Stimulated activated CD4-positive, alpha-beta T cell treated with anti-CD3 and anti-CD28 coated beads, Interleukin-1b, Interleukin-23, amount 100 ng/mL, for 24 hours (primary cell): ENCODE results near the gene ELFN2.

Source experiments
- DNase-seq, 4 experiments: peaks; one replicate each; pipeline ENCODE4 v3.0.0-alpha.2; 2020; ENCODE audit warnings: low read depth in 4 of 4, low spot score in 1 of 4

Gene ELFN2

DNA sequence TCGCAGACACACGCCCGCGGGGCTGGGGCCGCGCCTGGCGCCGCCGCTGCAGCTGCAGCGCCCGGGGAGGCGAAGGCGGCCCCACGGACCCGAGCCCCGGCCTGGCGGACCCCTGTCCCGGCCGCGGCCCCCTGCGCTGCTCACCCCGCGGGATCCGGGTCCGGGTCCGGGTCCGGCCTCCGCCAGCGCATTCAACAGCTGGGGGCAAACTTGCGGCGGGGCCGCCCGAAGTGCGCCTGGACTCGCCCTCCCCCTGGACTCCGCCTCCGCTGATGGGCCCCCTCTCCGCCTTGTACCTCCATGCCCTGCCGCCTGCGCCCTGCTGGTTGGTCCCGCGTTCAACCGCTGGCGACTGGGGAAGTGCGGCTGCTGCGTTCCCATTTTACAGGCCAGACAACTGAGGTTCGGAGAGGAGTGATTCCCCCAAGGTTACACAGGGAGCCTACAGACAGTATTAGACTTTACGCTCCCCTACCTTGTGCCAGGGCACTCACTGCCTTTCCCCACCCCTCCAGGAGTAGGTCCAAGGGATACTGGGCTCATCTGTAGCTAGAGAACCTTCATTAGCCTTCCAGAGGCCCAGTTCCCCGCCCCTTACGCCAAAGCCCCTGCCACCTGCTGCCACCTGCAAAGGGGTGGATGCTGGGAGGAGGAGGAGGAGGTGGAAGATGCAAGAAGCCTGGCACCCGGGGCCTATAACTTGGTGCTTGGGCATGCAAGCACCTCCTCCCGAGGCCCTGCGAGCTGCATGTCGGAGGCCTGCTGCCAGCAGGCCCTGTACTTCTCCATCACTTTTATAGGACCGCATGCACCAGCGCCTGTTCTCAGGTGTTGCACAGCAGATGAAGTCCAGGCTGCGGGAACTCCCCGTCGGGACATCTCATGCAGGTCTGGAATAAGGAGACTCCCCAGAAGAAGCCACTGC is 694 bp upstream of the ELFN2 start:
- DNase-seq = no peak

DNA sequence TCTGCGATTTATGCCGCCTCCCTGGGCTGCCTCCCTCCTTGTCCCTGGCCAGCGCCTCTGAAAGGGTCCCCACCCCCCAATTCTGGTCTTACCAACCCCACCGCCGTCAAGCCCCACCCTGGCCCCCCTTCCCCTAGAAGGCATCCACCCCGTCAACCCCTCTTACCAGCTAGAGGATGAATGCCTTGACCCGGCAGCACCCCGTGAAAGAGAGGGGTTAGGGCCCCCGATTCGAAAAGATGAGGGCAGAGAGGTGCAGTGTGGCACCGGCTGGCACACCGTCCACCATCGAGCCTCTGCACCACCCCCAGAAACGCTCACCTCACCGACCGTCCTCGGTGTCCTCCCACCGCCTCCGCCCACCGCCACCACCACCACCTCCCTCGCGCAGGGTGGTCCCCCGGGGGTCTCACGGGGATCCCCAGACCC is 559 bp downstream of the ELFN2 start:
- DNase-seq = no peak

DNA sequence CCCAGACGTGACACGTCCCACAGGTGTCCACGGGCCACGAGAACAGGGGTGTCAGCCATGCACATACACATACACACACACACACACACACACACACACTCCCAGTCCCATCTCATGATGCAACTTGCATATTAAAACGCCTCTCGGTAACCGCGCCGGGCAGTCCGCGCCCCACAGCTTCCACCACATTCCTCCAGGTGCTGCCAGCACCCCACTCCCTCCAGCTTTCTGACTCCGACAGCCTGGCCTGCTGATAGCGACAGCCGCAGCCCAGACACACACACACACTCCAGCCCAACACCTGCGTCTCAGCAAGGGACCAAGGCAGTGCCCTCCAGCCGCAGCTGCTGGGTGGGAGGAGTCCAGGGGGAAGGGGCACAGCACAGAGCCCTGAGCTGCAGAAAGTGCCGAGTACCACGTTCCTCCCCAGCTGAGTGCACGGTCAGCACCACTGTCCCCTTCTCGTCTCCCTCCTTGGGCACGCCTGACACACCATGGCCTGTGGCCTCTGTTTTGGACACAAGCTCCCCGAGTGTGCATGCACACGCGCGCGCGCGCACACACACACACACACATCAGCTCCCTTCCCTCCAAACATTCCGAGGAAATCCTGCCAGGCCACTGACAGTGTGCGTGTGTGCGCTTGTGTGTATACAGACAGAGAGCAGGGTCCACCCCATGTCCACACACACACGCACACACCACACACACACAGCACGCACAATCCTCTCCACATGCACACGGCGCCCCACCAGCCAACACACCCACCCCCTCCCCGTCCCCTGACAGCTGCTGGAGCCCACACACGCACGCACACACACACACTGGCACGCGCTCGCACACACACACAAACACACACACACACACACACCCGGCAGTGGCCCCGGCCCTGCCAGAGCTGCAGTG is 1.2 kb downstream of the ELFN2 start:
- DNase-seq = no peak

- DNase-seq = no peak
Measured at GRCh38 chr22:37425369-37425768, 1.9 kb downstream of the ELFN2 start.

DNA sequence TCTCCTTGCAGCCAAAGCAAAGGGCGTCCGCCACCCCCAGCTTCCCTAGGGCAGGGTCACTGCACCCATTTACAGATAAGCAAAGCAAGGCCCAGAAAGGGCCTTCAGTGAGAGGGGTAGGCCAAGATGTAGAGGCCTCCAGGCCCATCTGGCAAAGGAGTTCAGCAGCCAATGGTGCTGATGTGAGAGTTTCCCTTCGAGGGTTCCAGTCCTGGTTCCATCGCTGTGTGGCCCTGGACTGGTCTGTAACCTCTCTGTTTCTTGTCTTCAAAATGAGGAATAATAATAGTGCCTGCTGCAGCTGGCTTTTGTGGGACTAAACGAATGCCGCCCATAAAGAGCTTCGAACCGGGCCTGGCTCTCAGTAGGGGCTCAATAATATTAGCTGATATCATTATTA is 4.0 kb downstream of the ELFN2 start:
- DNase-seq = no peak

GRCh38 chr22:37421468-37421877 is 5.8 kb downstream of the ELFN2 start:
- no peak for DNase-seq

- DNase-seq = no peak
Measured at GRCh38 chr22:37420686-37421467, 6.4 kb downstream of the ELFN2 start.

DNA sequence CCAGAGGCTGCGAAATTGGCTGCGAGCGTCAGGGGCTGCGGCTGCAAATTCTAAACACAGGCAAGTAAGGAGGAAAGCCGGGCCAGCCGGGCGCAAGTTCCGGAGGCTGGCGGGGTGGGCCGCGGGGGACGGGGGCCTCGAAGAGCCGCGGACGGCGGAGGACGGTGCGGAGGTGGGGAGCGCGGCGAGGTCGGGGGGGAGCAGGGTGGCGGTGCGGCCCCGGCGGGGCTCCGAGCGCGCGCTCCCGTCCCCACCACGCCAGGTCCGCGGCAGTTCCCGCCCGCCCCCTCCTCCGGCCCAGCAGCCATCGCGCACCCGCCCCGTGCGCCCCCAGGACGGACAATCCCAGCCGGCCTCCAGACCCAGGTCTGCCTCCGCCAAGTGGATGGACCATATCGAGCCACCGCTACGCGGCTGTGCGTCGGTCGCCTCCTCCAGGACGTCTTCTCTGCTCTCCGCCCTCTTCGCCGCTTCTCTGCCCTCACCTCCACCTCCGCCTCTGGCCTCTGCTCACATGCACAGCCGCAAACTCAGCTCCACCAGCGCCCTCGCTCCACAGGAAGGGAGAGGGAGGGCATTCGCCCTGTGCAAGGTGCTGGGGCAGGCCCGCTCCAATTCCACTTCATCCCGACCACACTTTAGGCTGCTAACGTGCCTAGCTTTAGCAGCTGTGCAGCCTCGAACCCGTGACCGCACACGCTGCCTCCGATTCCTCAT is 7.2 kb downstream of the ELFN2 start:
- peak in 2 of 4 experiments; percentile 11 to 20 for DNase-seq

DNA sequence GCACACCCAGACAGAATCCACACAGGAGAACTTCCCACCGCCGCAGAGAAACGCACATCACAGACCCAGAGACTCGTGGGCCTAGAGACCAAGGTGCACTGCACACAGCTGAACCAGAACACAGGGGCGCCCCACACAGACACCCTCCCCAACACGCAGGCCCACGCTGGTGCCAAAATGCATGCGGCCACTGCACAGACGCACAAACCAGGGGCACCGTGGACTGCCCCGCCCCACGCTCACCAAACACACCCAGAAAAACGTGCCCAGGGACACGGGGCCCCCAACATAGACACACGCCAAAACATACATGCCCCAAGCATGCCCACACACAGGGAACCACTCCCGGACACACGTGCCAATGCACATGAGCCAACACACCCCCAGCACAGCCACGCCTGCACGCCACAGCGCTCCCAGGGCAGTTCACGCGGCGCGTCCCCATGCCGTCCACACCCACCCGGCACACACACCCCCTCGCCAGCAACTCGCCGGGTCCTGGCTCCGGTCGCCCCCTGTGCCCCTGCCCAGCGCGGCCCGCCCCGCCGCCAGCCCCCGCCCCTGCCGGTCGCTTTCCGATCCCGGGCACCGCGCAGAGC is 7.8 kb downstream of the ELFN2 start:
- DNase-seq = no peak

DNA sequence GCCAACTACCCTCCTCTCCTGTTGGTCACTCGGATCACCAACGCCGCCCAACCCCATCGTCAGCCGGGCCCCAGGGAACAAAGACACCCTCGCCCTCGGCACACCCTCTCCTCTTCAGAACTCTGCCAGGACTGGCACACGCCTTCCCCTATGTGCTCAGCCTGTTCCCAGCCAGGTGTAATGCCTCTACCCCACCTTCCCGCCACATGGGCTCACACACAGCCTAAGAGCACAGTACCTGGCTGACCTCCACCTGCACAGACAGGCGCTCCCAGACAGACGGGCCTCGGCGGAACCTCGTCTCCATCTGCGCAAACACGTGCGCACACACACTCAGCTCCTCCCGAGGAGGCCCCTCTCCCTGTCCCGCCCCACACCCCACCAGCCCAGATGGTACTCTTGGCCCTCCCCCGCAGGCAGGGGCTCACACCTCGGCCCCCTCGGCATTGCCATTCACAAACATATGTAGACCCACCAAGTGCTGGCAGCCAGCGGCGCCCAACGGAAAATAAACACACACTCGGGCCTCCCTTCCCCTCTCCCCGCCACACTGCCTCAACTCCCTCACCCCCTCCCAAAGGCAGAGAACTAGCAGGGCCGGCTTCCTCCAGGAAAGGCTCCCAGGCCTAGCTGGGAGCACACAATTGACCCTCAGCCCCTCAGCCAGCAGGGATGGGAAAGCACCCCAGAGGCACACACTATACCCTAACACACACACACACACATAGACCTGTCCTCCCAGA is 8.5 kb downstream of the ELFN2 start:
- DNase-seq = no peak

DNA sequence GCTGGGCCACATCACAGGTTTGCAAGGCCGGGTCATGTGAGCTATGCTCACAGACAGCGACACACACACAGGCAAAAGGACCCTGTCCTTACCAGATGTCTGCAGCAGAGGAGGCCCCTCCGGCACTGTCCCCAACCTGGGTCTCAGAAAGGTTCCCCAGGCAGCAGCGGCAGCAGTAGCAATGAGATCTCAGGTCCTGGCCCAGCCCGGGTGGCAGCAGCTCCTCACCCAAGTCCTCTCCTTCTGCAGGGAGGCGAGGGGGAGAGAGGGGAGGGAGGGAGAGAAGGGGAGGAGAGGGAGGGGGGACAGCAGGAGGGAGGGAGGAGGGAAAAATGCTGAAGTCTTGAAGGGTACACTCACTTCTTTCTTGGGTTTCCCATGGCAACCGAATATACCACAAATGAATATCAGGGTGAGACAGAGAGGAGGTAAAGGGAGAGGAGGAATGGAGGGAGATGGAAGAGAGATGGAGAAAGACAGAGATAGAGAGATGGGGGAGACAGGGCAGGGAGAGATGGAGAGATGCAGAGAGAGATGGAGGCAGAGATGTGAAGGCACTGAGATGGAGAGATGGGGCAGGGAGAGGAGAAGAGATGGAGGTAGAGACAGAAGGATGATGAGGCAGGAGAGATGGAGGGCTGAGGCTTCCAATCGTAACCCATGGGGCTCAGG is 9.5 kb downstream of the ELFN2 start:
- no peak for DNase-seq

DNA sequence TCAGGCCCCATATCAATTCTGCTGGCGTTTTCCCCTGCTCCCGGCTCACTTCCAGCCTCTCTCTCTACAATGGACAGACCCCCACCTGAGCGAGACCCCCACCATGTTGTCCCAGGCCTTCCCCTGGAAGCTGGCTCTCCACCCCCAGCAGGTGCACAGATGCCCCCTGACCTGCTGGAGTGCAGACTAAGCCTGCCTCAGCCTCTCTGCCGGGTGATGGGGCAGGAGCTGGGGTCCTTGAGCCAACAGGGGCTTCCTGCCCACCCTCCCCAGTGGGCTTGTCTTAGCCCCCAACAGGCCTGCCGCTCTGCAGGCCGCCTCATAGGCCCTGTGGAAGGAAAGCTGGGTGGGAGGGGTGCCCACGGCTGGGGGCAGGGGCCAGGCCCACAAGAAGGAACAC is 10.0 kb downstream of the ELFN2 start:
- no peak for DNase-seq

DNA sequence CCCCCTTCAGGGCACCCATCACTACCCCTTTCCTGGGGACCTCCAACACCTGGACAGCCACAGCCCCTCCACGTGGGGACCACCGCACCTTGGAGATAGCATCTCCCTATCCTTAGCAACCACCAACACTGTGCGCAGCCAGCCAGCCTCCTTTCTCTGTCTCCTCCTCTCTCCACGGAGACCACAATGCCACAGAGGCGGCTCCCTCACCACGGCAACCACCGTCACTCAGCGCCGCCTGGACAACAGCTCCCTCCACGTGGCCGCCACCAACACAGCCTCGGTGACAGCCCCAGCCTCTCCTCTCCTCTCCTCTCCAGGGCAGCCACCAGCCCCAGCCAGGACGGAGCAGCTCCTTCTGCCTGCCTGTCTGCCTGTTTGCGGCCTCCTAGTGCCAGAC is 10.5 kb downstream of the ELFN2 start:
- no peak for DNase-seq

DNA sequence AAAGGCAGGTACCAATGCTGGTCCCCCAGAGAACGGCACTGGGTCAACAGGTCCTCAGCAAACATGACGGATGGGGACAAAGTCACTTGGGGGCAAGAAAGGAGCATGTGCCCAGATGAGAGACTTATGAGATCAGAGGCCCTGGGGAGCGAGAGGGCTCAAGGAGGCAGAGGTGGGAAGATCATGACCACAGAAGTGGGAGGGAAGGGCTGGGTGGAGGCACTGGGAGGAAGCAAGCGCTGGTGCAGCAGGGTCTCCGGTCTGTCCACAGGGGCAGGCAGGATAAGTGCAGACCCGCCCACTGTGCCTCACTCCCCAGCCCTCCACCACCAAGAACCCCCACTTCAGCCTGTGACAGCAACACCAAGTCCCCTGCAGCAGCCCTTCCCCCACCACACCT is 10.9 kb downstream of the ELFN2 start:
- DNase-seq = no peak

GRCh38 chr22:37415210-37415609 is 12.1 kb downstream of the ELFN2 start:
- no peak for DNase-seq

DNA sequence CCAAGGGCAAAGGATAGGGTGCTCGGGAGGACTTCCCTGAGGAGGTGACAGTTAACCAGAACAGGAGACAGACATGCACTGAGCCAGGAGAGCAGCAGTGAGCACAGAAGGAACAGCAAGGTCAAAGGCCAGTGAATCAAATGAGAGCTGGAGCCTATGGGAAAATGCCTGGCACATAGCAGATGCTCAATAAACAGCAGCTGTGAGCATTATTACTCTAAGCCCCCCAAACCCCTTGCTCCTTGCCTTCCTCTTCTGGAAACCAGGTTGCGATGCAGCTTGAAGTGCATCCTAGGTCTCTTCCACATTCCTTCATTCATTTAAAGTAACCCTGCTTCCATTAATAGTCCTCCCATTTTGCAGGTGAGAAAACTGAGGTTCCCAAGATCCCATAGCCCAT is 13.0 kb downstream of the ELFN2 start:
- no peak for DNase-seq

DNA sequence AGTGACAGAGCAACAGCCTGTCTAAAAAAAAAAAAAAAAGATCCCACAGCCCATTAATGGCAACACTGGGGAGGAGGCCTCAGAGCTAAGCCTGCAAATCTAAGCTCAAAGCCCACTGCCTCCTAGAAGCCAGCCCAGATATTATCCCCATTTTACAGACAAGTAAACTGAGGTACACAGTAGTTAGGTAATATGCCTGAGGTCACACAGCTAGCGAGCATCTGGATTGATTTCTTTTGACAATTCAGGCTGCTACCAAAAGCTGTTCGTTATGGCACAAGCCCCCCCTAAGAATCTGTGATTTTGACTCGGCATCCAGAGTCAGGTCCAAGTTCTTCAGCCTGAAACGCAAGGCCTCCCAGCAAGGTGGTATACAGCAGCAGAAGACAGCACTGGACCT is 13.7 kb downstream of the ELFN2 start:
- DNase-seq = no peak

- no peak for DNase-seq
Measured at GRCh38 chr22:37412495-37413250, 14.6 kb downstream of the ELFN2 start.
